ENCODE results near the gene FAM229B.
"Not testable (repeated sequence)": the region's sequence is repeated elsewhere in the genome, so short reads cannot be mapped to it uniquely, and the experiment has no call there.

- not testable (repeated sequence) for TF ChIP-seq CTCF (conservative IDR thresholded peaks at IDR 0.05); ZFX (IDR thresholded peaks at IDR 0.05)
Observed at GRCh38 chr6:112106026-112106425, 18.6 kb downstream of the FAM229B start.

Data from C4-2B (cell line).